ENCODE data around the gene PSMA2. TPM values are rescaled to one million over a fixed set of nuclear protein-coding genes. Genes with fewer than 3 reads are reported as not detected.

Gene PSMA2
- total RNA-seq, 2 experiments from 2014 or later = 38.8 to 41.0 TPM

DNA sequence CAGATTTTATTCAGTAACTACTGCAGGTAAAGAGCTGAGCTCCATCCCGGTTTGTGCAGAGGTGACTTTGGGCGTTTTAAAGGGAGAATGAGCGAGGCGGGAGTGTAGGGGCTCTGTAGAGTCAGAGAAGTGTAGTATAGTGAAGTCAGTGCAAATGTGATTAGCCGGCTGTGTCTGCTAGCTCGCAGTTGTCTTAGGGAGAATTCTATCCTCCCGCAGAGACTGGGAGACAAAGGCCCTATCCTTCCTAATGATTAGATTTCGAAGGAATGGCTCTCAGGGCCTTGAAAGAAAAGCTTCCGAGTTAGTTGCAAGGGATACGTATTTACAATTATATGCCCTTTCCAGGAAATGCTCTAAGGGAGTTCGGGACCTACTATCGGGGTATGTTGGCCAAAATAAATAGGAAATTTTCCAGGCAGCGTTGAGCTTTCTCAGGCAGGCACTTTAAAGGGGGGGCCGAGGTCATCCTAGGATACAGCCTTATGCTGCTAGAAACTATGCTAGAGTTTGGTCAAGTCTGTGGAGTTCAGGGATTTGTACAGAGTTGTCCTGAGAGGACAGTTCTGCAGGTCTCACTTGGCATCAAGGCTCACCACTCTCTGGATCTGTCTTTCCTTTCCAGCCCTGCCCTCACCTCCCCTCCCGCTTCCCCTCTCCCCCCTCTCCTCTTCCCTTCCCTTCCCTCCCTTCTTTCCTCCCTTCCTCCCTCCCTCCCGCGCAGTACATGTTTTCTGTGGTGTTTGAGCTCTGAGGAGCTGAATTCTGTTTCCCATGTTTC is 1.0 kb upstream of the PSMA2 start:
- CTCF ChIA-PET = interaction anchor here (1.9 to 2.2 kb wide), 3 partner anchors 8 to 650 kb away, joined by 5 to 12 read pairs (median 5); partner anchors contain the start of gene STK17A

DNA sequence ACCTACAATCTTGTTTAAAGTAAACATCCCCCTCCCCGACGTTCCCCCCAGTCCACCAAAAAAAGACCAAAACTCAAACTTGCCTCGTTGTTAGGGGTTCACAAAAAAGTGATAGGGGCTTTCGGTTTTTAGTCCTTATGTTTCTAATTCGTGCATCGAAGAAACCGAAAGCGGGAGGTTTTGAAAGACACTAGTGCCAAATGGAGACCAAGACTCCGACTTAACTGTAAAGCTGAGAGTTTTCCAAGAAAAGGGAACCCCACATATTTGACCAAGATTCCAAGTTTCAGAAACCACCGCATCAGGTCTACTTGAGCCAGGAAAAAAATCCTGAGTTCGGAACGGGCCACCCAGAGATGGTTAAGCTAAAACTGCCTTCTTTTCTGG is 534 bp downstream of the PSMA2 start:
- peak in 1 of 14 experiments; percentile 54 for DNase-seq
- ChIA-PET POLR2A (interaction anchor here (0.8 to 2.5 kb wide), 16 partner anchors 8 to 1642 kb away, joined by 3 to 79 read pairs (median 8); partner anchors contain the start of genes BLVRA, C7orf25, COA1 and DDX56), CTCF (interaction anchor here (1.9 to 2.2 kb wide), 3 partner anchors 10 to 651 kb away, joined by 5 to 12 read pairs (median 5); partner anchors contain the start of gene STK17A)
- peak overlapping the region; percentile 74 to 87 for H3K27ac ChIP-seq (ENCODE audit: low read depth in 1 of 2, low read length in 2 of 2)
- Mint-ChIP-seq H3K4me3 (peak overlapping the region; percentile 92), H3K9me3 (no peaks in the 10 kb centered on the region), H3K27me3 (no peaks in the 10 kb centered on the region), H3K4me1 (ENCODE audit: low read depth) (peaks cover 83% of the 10 kb centered on the region), H3K36me3 (ENCODE audit: low read depth) (peaks cover 58% of the 10 kb centered on the region), H3K27ac (peak overlapping the region; percentile 92)
- H3K4me1 ChIP-seq (ENCODE audit: insufficient read depth, low read length) = peaks cover 28% of the 10 kb centered on the region
- no peaks in the 10 kb centered on the region for H3K9me3 ChIP-seq (ENCODE audit: control insufficient read depth in 1 of 2, insufficient read depth in 1 of 2, low read length in 2 of 2)
- ATAC-seq (ENCODE audit: poor library complexity) = no peak
- no peaks in the 10 kb centered on the region for H3K27me3 ChIP-seq (ENCODE audit: control insufficient read depth in 1 of 2, insufficient read depth in 2 of 2, low read length in 2 of 2)
- intact Hi-C loops (cut with DNase I, micrococcal nuclease) = loop anchor here (1.0 to 5.0 kb wide), 3 partner anchors 18 to 996 kb away; partner anchors contain the start of genes UBE2D4 (in 2 of the 2) and STK17A (in 1 of the 2)
- peak overlapping the region; percentile 87 for H3K4me3 ChIP-seq (ENCODE audit: low read length)
- H3K36me3 ChIP-seq (ENCODE audit: insufficient read depth, low read length) = peaks cover 26% of the 10 kb centered on the region
- TF ChIP-seq, protein P1, sequence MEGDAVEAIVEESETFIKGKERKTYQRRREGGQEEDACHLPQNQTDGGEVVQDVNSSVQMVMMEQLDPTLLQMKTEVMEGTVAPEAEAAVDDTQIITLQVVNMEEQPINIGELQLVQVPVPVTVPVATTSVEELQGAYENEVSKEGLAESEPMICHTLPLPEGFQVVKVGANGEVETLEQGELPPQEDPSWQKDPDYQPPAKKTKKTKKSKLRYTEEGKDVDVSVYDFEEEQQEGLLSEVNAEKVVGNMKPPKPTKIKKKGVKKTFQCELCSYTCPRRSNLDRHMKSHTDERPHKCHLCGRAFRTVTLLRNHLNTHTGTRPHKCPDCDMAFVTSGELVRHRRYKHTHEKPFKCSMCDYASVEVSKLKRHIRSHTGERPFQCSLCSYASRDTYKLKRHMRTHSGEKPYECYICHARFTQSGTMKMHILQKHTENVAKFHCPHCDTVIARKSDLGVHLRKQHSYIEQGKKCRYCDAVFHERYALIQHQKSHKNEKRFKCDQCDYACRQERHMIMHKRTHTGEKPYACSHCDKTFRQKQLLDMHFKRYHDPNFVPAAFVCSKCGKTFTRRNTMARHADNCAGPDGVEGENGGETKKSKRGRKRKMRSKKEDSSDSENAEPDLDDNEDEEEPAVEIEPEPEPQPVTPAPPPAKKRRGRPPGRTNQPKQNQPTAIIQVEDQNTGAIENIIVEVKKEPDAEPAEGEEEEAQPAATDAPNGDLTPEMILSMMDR (IDR thresholded peaks at IDR 0.05) = no peak

More for the DNA sequence above, 1.0 kb upstream of the PSMA2 start:
- TF ChIP-seq, protein P1 (IDR thresholded peaks at IDR 0.05) = no peak
- H3K36me3 ChIP-seq (ENCODE audit: insufficient read depth, low read length) = peaks cover 27% of the 10 kb centered on the region
- Mint-ChIP-seq H3K36me3 (ENCODE audit: low read depth) (peaks cover 54% of the 10 kb centered on the region), H3K27ac (peak overlapping the region; percentile 92), H3K27me3 (no peaks in the 10 kb centered on the region), H3K4me1 (ENCODE audit: low read depth) (peaks cover 70% of the 10 kb centered on the region), H3K9me3 (no peaks in the 10 kb centered on the region), H3K4me3 (peak overlapping the region; percentile 92)
- no peak overlapping the region for H3K27ac ChIP-seq (ENCODE audit: low read depth in 1 of 2, low read length in 2 of 2)
- H3K4me3 ChIP-seq (ENCODE audit: low read length) = peak overlapping the region; percentile 87
- POLR2A ChIA-PET = interaction anchor here (1.2 to 2.5 kb wide), 11 partner anchors 8 to 1641 kb away, joined by 3 to 79 read pairs (median 8); partner anchors contain the start of genes C7orf25, COA1, DDX56 and MRPS24
- intact Hi-C loops (cut with DNase I, micrococcal nuclease) = loop anchor here (1.0 to 5.0 kb wide), 3 partner anchors 21 to 994 kb away; partner anchors contain the start of genes UBE2D4 (in 2 of the 2), C7orf25 (in 1 of the 2) and STK17A (in 1 of the 2)
- no peak for ATAC-seq (ENCODE audit: poor library complexity)
- no peaks in the 10 kb centered on the region for H3K27me3 ChIP-seq (ENCODE audit: control insufficient read depth in 1 of 2, insufficient read depth in 2 of 2, low read length in 2 of 2)
- no peaks in the 10 kb centered on the region for H3K9me3 ChIP-seq (ENCODE audit: control insufficient read depth in 1 of 2, insufficient read depth in 1 of 2, low read length in 2 of 2)
- H3K4me1 ChIP-seq (ENCODE audit: insufficient read depth, low read length) = peaks cover 28% of the 10 kb centered on the region
- DNase-seq = peak in 1 of 14 experiments; percentile 22

DNA sequence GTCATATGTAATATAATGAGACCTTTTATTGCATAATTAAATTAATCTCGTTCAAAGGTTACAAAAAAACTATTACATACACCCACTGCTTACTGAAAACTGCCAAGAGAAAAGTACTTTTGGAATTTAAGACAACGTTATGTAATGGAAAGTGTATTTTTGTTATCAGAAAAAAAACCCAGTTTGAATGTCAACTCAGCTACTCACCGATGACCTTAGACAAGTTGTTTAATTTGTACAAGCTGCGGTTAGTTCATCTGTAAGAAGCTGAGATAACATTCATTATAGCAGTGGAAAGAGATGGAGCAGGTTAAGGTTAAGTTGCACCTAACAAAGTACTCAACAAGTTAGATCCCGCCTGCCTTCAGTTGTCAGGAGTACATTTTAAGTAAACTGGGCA is 1.1 kb downstream of the PSMA2 start:
- Histone ChIP-seq H3K4me3 (ENCODE audit: low read length) (peak overlapping the region; percentile 87), H3K4me1 (ENCODE audit: insufficient read depth, low read length) (peaks cover 28% of the 10 kb centered on the region), H3K27ac (ENCODE audit: low read depth in 1 of 2, low read length in 2 of 2) (no peak overlapping the region), H3K27me3 (ENCODE audit: control insufficient read depth in 1 of 2, insufficient read depth in 2 of 2, low read length in 2 of 2) (no peaks in the 10 kb centered on the region), H3K9me3 (ENCODE audit: control insufficient read depth in 1 of 2, insufficient read depth in 1 of 2, low read length in 2 of 2) (no peaks in the 10 kb centered on the region), H3K36me3 (ENCODE audit: insufficient read depth, low read length) (peaks cover 27% of the 10 kb centered on the region)
- H3K9me3 Mint-ChIP-seq = no peaks in the 10 kb centered on the region
- TF ChIP-seq, protein P1 (IDR thresholded peaks at IDR 0.05) = no peak
- H3K4me1 Mint-ChIP-seq (ENCODE audit: low read depth) = peaks cover 79% of the 10 kb centered on the region
- peak overlapping the region; percentile 92 for H3K4me3 Mint-ChIP-seq
- H3K27ac Mint-ChIP-seq = peak overlapping the region; percentile 92
- H3K27me3 Mint-ChIP-seq = no peaks in the 10 kb centered on the region
- DNase-seq (no peak), ATAC-seq (ENCODE audit: poor library complexity) (no peak)
- POLR2A ChIA-PET = interaction anchor here (0.7 to 2.1 kb wide), 2 partner anchors 15 to 42 kb away, joined by 3 to 15 read pairs; no protein-coding TSS in a partner anchor
- intact Hi-C loops (cut with DNase I, micrococcal nuclease) = loop anchor here (1.0 to 5.0 kb wide), 3 partner anchors 18 to 996 kb away; partner anchors contain the start of genes UBE2D4 (in 2 of the 2) and STK17A (in 1 of the 2)
- CTCF ChIA-PET = interaction anchor here (1.8 kb wide), 1 partner anchor 10 kb away, joined by 5 read pairs; no protein-coding TSS in a partner anchor
- peaks cover 59% of the 10 kb centered on the region for H3K36me3 Mint-ChIP-seq (ENCODE audit: low read depth)
